ENCODE measurements around the gene RRP9.
A peak's percentile ranks its signal among the peaks of the same experiment; 100 is the strongest.

The RRP9 gene

DNA sequence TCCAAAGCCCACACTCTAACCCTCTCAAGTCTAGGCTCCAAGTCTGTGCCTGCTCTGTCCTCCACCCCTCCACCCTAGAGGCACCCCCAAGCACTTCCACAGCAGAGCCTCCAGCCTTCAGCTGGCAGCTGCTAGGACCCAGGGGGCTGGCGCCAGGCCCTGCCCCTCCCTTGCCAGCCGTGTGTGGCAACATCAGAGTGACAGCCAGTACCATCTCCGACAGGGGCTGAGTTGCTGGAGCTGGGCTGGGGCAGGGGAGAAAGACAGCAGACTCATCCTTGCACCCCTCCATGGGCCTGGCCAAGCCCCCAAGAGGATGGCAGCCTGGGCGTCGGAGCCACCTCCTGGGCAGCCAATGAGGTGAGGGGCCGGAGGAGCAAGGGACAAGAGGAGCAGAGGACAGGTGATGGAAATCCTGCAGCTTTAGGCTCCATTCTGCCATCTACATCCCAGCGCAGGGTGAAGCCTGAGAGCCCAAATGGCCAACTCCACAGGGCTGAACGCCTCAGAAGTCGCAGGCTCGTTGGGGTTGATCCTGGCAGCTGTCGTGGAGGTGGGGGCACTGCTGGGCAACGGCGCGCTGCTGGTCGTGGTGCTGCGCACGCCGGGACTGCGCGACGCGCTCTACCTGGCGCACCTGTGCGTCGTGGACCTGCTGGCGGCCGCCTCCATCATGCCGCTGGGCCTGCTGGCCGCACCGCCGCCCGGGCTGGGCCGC is 13.6 kb upstream of the RRP9 start, which contains the start of gene GPR62:
GPR62 (plus strand) TSS at position 207 of the 718 bp plus-strand sequence; CDS start at position 479, 272 bp downstream.
- DNase-seq: no peak

DNA sequence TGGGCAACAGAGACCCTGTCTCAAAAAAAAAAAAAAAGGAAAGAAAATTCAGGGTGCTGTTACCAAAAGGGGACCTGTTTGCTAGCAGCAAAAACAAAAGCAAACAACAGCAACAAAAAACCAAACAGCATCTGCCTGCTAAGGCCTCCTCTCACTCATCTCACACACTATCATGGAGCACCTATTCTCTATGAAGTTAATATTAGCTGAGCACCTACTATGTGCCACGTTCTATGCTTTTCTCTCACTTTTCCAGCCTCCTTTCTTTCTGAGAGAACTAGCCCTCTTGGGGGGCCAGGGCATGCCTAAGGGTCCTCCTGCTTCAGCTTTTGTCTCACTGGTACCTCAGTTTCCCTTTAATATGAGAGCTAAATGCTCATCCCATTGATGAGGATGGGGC is 13.0 kb upstream of the RRP9 start:
- DNase-seq: no peak

DNA sequence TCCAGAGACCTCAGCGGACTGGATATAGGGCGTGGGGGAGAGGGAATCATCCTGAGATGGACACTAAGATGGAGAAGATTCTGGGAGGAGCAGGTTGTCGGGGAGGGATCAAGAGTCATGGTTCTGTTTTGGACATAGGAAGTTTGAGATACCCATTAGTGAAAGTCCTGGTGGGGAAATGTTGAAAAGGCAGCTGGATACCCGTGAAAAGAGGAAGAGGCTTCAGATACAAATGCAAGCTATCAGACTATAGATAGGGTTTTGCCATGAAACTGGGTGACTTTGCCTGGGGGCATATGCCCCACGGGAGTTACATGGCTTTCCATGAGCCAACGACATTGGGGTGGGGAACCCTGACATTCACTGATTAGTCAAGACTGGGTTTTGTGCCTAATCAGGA is 12.4 kb upstream of the RRP9 start:
- DNase-seq: no peak

DNA sequence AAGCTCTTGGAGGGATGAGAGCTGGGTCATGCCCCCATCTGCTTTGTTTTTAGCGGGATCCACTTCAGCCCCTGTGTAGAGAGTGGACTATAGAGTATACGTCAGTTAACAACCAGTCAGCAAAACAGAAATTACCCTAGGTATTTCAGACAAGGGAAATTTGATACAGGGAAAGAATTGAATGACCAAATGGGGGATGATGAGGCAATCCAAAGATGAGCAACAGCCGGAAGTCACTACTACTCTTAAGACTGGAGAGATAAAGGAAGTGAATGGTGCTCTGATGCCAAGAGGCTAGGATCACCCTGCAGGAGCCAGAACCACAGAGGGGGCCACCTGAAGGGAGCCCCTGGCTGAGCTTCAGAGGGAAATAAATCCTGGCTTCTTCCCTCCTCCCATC is 11.7 kb upstream of the RRP9 start:
- DNase-seq: peak; percentile 65

DNA sequence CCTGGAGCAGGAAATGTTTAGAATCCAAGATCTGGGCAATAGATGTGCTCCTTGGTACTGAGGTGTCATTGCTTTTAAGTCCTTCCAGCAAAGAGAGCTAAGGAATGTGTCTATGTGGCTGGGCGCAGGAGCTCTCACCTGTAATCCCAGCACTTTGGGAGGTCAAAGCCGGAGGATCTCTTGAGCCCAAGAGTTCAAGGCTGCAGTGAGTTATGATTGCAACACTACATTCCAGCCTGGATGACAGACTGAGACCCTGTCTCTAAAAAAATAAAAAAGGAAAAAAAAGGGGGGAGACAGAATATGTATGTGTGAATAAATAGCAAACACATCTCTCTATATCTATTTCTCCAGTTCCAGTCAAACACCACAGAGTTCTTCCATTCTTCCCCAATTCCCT is 9.2 kb upstream of the RRP9 start:
- no peak for DNase-seq

DNA sequence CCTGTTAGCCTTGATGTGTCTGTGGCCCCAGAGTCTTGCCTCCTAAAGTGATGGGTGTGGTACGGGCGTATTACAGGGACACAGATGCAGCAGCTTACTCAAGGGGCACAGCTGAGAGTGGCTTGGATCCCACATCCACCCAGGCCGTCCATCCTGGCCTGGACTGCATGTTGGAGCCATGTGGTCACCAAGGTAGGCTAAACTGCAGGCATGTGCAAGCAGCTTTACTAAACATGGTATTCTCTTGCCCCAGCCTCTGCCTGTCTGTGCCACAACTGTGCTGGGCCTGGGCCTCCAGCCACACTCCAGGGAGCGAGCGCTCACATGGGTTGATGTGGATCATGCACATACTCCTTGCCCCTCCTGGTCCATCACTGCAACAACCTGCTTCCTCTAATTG is 7.4 kb upstream of the RRP9 start:
- no peak for DNase-seq

DNA sequence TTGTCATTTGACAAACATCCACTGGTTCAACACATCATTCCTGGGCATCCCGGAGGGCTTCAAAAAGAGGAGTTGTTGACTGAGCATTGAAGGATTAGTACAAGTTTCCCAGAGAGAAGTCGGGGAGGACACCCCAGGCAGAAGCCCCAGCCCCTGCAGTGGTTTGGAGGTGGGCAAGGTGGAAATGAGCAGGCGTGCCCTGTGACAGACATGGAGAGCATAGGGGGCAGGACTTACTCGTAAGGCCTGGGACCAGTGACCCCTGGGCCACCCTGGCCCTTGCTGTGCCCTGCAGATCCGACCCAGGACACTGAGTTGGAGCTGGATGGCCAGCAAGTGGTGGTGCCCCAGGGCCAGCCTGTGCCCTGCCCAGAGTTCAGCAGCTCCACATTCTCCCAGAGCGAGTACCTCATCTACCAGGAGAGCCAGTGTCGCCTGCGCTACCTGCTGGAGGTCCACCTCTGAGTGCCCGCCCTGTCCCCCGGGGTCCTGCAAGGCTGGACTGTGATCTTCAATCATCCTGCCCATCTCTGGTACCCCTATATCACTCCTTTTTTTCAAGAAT is 6.4 kb upstream of the RRP9 start:
- DNase-seq: no peak

DNA sequence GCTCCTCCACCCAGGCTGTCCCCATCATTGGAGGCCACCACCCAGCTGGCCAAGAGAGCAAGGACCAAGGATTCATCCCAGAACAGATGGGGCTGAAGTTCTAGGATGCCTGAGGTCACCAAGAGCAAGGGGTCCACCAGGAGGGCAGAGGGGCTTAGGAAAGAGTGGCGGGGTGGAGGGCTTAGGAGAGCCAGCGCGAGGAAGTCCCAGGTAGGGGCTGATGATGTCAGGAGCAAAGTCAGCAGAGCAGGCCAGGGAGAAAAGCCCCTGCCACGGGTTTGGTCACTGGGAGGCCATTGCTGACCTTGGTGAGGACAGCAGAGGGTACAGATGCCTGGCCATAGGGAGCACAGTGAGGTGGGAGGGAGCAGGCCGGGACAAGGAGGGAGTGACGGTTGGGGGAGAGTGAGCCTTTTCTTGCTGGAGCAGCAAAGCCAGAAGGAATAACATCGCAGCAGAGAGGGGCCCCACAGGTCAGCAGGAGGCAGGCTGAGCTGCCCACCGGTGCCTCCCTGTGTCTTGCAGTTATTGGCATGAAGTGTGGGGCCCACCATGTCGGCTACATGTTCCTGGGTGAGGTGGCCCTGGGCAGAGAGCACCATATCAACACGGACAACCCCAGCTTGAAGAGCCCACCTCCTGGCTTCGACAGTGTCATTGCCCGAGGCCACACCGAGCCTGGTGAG is 5.7 kb upstream of the RRP9 start:
- DNase-seq: no peak

DNA sequence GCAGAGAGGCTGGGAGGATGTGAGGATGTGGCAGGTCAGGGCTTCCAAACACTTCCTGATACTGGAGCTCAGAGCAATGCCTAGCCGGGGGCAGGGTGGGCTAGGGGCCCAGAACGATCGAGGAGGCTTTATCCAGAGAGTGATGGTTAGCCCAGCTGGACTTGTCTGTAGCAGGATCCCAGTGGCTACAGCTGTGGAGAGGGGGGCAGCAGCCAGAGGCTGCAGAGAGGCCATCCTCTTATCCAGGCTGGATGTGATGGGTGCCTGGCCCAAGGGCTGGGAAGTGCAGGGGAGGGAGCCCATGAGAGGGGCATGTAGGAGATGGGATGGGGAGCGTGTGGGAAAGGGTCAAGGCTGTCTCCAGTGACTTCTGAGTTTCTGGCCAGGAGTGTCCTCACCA is 5.1 kb upstream of the RRP9 start:
- DNase-seq: no peak

DNA sequence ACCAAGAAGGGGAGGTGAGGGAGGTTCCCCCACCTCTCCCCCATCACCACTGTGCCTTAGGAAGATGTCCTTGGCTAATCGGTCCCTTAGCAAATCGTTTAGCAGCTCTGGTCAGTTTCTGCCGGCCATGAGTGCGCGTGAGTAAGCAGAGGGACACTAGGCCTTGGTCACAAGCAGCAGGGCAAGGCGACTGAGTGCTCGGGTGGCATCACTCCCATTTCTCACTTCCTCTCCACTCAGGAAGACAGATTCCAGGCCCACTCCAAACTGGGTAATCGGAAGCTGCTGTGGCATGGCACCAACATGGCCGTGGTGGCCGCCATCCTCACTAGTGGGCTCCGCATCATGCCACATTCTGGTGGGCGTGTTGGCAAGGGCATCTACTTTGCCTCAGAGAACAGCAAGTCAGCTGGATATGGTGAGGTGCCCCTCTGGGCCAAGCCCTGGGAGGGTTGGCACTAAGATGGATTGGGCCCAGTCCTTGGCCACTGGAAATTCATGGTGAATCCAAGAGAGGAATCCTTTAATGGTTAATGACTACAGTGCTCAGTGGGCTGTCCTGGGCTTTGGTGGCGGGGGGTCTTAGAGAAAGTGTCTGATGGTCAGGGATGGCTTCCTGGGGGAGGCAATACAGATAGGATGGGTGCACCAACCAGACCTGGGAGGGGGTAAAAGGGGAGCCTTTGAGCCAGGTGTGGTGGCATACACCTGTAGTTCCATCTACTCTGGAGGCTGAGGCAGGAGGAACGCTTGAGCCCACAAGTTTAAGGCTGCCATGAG is 4.4 kb upstream of the RRP9 start:
- no peak for DNase-seq

DNA sequence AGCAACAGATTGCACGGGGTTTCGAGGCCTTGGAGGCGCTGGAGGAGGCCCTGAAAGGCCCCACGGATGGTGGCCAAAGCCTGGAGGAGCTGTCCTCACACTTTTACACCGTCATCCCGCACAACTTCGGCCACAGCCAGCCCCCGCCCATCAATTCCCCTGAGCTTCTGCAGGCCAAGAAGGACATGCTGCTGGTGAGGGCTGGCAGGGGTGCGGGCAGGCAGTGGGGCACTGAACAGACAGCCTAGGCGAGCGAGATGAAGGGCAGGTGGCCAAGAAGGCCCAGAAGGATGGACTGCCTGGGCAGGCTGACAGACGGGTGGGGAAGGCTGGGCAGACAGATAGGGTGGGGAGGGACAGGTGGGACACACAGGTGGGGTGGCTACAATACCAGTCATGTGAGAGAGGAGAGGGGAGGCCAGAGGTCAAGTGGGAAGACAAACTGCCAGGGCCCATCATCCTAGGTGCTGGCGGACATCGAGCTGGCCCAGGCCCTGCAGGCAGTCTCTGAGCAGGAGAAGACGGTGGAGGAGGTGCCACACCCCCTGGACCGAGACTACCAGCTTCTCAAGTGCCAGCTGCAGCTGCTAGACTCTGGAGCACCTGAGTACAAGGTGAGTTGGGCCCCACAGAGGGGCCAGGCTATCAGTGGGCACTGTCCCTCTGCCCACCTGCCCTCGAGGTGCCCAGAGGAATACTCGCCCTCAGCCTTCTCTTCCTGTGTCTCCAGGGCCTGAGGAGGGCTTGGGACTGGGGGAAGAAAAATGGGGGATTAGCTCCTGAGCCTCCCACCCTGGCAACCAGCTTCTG is 3.5 kb upstream of the RRP9 start:
- no peak for DNase-seq

DNA sequence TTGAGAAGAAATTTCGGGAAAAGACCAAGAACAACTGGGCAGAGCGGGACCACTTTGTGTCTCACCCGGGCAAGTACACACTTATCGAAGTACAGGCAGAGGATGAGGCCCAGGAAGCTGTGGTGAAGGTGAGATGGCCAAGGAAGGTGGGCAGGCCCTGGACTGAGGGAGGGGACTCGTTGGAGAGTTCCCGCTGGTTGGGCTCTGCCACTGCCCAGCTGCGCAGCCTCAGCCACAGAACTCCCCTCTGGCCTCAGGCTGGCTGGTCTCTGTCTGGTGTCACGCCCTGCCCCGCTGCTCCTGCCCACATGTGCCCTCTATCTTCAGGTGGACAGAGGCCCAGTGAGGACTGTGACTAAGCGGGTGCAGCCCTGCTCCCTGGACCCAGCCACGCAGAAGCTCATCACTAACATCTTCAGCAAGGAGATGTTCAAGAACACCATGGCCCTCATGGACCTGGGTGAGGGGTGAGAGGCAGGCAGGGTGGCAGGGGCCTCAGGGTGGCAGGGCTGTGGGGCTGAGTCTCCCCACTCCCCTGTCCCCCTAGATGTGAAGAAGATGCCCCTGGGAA is 2.8 kb upstream of the RRP9 start:
- DNase-seq: no peak

DNA sequence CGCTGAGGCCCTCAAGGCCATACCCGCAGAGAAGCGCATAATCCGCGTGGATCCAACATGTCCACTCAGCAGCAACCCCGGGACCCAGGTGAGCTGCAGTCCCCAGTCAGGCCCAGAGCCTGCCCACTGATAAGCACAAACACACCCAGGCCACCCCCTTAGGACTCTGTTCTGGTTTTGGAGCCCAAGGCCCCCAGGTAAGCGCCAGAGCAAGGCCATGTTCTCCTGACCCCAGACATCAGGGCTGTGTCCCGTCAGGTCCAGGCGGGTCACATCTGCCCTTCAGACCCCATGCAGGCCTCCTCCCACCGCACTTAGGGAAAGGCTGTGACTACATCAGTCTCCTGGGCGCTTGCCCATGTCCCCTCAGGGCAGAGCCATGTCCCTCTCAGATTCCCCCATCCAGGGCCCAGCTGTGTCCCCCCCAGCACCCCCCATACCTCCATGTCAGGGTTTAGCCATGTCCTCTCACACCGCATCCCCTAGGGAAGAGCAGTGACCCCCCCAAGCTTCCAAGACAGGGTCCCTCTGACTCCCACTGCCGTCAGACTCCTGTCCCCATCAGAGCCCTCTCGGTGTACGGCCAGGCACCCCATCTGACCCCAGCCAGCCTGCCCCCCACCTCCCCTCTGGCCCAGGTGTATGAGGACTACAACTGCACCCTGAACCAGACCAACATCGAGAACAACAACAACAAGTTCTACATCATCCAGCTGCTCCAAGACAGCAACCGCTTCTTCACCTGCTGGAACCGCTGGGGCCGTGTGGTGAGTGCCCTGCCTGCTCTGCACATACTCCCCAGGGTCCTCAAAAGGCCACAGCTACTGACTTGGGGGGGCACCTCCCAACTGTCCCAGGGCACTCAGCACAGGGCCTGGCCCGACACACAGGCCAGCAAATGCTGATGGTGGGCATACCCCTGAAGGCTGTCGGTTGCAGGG is 2.0 kb upstream of the RRP9 start:
- DNase-seq: no peak

DNA sequence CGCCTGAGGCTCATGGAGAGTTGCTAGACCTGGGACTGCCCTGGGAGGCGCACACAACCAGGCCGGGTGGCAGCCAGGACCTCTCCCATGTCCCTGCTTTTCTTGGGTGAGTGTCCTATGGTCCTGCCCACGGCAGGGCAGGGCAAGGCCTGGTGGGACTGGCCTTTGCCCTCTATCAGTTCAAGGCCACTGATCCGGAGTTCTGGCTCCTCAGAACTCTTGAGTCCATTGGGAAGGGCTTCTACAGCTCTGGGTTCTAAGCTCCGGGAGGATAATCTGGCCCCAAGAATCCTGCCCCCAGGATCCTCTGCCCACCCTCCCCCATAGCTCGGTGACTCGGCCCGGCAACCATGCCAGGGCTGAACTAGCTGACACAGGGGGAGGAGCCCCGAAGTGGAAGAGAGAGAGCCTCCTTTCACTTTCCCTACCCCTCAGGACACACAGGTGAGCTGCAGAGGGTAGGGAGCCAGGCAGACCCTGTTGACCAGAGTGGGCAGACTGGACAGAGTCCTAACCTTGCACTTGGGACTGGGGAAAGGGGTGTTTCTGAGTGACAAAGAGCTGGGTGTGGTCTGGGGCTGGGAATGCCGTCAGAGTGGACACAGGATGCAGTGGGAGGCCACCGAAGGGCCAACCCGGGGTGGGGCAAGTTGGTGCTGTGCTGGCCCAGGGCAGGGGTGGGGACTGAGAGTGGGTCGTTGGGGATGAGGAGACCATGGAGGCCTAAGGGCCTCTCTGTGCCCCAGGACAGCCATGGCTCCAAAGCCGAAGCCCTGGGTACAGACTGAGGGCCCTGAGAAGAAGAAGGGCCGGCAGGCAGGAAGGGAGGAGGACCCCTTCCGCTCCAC is 1.1 kb upstream of the RRP9 start:
- peak; percentile 71 for DNase-seq

DNA sequence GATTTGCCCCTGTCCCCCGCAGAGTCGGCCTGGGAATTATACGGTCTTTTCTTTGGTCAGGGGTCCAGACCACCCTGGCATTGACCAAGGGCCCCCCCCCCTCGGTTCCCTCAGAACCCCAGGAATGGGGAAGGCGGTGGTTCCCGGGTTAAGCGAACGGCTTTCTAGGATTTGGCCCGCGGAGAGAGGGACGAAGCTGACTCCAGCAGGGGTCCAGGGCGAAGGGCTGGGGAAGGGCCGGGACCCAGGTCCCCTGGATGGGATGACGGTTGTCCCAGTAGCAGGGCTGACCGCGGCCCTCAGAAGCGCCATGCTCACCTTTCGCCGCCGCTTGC is 274 bp downstream of the RRP9 start:
- no peak for DNase-seq

DNA sequence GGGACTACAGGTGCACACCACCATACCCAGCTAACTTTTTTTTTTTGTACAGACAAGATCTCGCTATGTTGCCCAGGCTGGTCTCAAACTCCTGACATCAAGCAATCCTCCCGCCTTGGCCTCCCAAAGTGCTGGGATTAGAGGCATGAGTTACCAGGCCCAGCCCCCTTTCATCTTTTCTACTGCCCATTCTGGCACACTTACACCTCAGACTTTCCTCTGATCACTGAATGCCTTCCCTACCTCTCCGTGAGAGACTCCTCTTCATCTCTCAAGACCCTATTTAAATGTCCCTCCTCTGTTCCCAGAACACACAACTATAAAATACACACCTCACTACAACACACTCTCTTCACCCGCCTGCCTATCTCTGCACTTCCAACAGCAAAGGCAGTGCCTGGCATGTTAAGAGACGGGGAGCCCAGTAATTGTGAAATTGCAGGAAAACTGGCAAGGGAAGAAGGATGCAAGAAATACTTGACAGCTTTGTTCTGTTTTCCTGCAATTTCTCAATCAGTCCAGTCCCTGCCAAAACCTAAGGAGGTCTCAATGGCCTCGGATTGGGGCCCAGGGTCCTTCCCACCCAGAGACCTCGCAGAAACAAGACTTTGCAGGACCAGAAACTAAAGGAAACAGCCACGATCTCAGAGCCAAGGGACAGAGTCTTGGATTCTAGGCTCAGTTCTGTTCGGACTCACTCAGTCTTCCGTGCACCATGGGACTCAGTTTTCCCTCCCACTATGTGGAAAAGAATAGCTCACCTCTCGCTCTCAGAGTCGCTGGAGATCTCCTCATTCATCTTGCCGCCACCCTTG is 849 bp downstream of the RRP9 start:
- DNase-seq: no peak

DNA sequence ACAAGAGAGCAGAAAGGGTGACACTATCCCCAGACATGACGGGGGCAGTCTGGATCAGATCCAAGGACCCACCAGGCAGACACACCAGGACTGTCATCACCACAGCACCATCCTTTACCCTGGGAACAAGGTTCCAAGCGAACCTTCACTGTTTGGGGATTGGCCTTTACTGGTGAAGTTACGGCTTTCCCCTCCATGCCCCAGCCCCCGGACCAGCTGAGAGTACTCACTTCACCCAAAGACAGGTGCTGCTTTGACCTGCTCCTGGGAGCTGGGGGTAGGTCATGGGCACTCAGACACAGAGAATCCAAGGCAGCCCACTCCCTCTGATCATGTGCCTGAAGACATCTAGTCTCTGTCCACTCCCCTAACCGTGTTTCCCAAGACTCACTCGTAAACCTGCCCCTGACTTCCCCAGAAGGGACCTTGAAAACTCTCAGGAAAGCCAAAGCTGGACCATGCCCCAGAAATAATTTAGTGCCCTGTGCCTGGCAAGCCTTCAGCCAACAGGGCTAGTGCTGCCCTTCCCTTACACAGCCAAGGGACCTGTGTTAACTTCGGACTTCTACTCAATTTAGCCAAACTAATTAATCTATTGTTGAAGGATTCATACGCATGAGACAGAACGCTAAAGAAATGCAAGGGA is 2.8 kb downstream of the RRP9 start:
- DNase-seq: no peak

DNA sequence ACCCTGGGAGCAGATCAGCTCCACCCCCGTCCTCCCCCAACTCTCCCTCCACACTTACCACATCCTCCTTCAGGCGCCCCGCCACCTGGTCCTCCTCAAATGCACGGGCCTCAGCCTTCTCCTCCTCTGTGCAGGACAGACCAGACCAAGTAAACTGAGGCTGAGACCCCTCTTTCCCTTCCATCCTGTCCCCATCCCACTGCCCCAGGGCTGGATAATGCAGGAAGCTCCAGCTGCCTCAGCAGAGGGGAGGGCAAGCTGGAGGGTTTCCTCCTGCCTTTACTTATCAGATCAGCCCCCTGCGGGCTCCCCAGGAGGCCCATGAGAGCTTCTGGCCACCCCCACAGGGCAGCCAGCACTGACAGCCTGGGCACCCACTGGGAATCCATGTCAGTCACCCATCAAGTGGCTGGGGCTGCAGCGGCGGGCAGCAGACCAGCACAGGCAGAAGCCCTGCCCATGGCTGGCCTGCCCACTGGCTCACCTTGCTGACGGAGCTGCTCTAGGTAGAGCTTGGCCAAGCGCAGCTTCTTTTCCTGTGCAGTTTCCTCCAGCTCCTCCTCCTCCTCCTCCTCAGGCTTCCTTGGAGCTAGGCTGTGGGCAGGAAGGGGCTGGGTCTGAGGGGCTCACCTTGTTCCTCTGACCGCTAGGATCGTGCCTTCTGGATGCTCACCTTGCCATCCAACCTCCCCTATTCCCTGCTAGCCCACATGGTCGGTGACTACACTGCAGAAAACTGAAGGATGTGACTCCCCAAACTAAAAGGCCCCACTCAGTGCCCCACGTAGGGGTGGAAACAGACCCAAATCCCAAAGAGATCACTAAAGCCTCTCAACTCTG is 3.9 kb downstream of the RRP9 start:
- DNase-seq: no peak
